Astrocyte of the cerebellum (primary cell): Measurements from ENCODE around the gene STMN3.
"Not testable (repeated sequence)": the region's sequence is repeated elsewhere in the genome, so short reads cannot be mapped to it uniquely, and the experiment has no call there.

Source experiments
- DNase-seq: peaks from one replicate; pipeline ENCODE4 v3.0.0-alpha.2; 2011; ENCODE audit warnings: low read depth
- H3K4me3 ChIP-seq: 2 replicates; pipeline ENCODE4 v1.5.1; 2011; ENCODE audit warnings: mild to moderate bottlenecking, low read depth, low read length, moderate library complexity
- in situ Hi-C: cut with HindIII; loops from 2 replicates; pipeline ENCODE4 v1.10.0; 2017; ENCODE audit warnings: low sequenced_read_pairs
- TF ChIP-seq, protein P1 (sequence below): IDR thresholded peaks from 2 replicates; pipeline ENCODE4 v1.5.1; 2012; ENCODE audit warnings: low read length, low read depth, moderate library complexity, mild to moderate bottlenecking; ENCODE audit errors: missing control alignments

STMN3 gene

GRCh38 chr20:63651942-63652191 is 1.4 kb downstream of the STMN3 start:
- in situ Hi-C loops = no loop called here
- TF ChIP-seq, protein P1, sequence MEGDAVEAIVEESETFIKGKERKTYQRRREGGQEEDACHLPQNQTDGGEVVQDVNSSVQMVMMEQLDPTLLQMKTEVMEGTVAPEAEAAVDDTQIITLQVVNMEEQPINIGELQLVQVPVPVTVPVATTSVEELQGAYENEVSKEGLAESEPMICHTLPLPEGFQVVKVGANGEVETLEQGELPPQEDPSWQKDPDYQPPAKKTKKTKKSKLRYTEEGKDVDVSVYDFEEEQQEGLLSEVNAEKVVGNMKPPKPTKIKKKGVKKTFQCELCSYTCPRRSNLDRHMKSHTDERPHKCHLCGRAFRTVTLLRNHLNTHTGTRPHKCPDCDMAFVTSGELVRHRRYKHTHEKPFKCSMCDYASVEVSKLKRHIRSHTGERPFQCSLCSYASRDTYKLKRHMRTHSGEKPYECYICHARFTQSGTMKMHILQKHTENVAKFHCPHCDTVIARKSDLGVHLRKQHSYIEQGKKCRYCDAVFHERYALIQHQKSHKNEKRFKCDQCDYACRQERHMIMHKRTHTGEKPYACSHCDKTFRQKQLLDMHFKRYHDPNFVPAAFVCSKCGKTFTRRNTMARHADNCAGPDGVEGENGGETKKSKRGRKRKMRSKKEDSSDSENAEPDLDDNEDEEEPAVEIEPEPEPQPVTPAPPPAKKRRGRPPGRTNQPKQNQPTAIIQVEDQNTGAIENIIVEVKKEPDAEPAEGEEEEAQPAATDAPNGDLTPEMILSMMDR = no peak
- H3K4me3 ChIP-seq = peak overlapping the region; percentile 49
- no peak for DNase-seq

DNA sequence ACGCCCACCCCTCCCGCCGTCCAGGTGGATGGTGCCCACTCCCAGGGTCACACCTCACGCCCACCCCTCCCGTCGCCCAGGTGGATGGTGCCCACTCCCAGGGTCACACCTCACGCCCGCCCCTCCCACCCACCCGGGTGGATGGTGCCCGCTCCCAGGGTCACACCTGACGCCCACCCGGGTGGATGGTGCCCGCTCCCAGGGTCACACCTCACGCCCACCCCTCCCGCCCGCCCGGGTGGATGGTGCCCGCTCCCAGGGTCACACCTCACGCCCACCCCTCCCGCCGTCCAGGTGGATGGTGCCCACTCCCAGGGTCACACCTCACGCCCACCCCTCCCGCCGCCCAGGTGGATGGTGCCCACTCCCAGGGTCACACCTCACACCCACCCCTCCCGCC is 2.7 kb downstream of the STMN3 start:
- H3K4me3 ChIP-seq, DNase-seq, in situ Hi-C loops: not testable (repeated sequence)

- in situ Hi-C loops = no loop called here
- no peak overlapping the region for H3K4me3 ChIP-seq
- no peak for DNase-seq
- TF ChIP-seq, protein P1 = no peak
Observed at GRCh38 chr20:63648895-63649589, 4.2 kb downstream of the STMN3 start.

GRCh38 chr20:63648190-63648589 is 5.0 kb downstream of the STMN3 start:
- in situ Hi-C loops = no loop called here
- DNase-seq = no peak
- H3K4me3 ChIP-seq = no peak overlapping the region
- TF ChIP-seq, protein P1 = no peak

GRCh38 chr20:63645218-63645617 is 8.0 kb downstream of the STMN3 start:
- in situ Hi-C loops = no loop called here
- H3K4me3 ChIP-seq = no peak overlapping the region
- DNase-seq = no peak
- TF ChIP-seq, protein P1 = no peak

DNA sequence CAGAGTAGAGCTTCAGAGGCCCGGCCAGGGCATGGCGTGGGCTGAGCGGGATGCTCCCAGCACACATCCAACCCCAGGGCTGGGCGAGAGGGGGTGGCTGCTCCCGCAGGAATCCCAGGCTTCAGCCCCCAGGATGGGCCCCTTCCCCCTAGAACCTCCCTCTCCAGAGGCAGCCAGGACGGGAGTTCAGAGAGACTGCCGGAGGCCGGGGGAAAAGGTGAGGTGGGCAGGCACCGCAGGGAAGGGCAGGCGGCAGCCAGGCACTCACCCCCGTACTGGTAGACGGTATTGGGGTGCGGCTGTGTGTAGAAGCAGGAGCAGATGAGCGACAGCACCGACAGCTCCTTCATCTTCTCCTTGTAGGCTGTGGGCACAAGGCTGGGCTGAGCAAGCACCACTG is 9.3 kb downstream of the STMN3 start:
- H3K4me3 ChIP-seq = no peak overlapping the region
- TF ChIP-seq, protein P1 = no peak
- in situ Hi-C loops = no loop called here
- DNase-seq = no peak

DNA sequence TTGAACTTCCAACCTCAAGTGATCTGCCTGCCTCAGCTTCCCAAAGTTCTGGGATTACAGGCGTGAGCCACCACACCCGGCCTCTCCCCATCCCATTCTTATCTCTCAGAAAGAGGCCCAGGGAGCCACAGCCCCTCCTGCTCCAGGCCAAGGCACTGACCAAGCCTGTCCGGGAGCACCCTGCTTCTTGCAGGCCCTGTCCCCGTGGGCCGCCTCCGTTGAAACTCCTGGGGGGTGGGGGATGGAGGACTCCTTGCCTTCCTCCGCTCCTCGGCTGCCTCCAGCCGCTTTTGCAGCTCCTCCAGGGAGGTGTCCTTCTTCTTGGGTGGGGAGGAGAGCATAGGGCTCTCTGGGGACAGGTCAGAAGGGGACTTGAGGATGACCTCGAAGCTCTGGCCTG is 9.7 kb downstream of the STMN3 start:
- in situ Hi-C loops = no loop called here
- DNase-seq = no peak
- TF ChIP-seq, protein P1 = no peak
- no peak overlapping the region for H3K4me3 ChIP-seq
